ENCODE results near the gene DGKI.

DGKI gene

GRCh38 chr7:137636376-137636775, 210.4 kb downstream of the DGKI start:
- TF ChIP-seq EZH2phosphoT487 (IDR thresholded peaks at IDR 0.05; ENCODE audit: borderline replicate concordance, low read length) (no peak), CTCF (IDR thresholded peaks at IDR 0.05; ENCODE audit: low read depth, low read length, poor library complexity, severe bottlenecking) (no peak)
- Histone ChIP-seq H3K9me3 (ENCODE audit: control insufficient read depth, insufficient read depth, low read length) (no peaks in the 10 kb centered on the region), H3K4me2 (ENCODE audit: low read length) (no peak overlapping the region)

GRCh38 chr7:137635874-137636273, 210.9 kb downstream of the DGKI start:
- no peaks in the 10 kb centered on the region for H3K9me3 ChIP-seq (ENCODE audit: control insufficient read depth, insufficient read depth, low read length)
- no peaks in the 10 kb centered on the region for H4K20me1 ChIP-seq (ENCODE audit: control insufficient read depth, insufficient read depth, low read depth, low read length)
- H3K4me1 ChIP-seq (ENCODE audit: control insufficient read depth, low read length) = no peaks in the 10 kb centered on the region
- TF ChIP-seq EZH2phosphoT487 (IDR thresholded peaks at IDR 0.05; ENCODE audit: borderline replicate concordance, low read length) (no peak), CTCF (IDR thresholded peaks at IDR 0.05; ENCODE audit: low read depth, low read length, poor library complexity, severe bottlenecking) (no peak)
- H3K79me2 ChIP-seq (ENCODE audit: control insufficient read depth, low read length) = no peaks in the 10 kb centered on the region
- H3K4me3 ChIP-seq (ENCODE audit: low read length) = no peak overlapping the region
- no peaks in the 10 kb centered on the region for H3K36me3 ChIP-seq (ENCODE audit: control insufficient read depth, low read length)
- no peak overlapping the region for H3K4me2 ChIP-seq (ENCODE audit: low read length)
- no peaks in the 10 kb centered on the region for H3K27me3 ChIP-seq (ENCODE audit: control insufficient read depth, low read length)
- no peak overlapping the region for H3K27ac ChIP-seq (ENCODE audit: low read depth, low read length)
- H3F3A ChIP-seq (ENCODE audit: control insufficient read depth, insufficient read depth) = no peaks in the 10 kb centered on the region
- H3K9me2 ChIP-seq (replicated peaks; ENCODE audit: control insufficient read depth, low read length) = no peaks in the 10 kb centered on the region

More at GRCh38 chr7:137636376-137636775, 210.4 kb downstream of the DGKI start:
- H3K27me3 ChIP-seq (ENCODE audit: control insufficient read depth, low read length) = no peaks in the 10 kb centered on the region
- no peaks in the 10 kb centered on the region for H3K9me2 ChIP-seq (replicated peaks; ENCODE audit: control insufficient read depth, low read length)
- H3K36me3 ChIP-seq (ENCODE audit: control insufficient read depth, low read length) = no peaks in the 10 kb centered on the region
- H3K27ac ChIP-seq (ENCODE audit: low read depth, low read length) = no peak overlapping the region
- H3F3A ChIP-seq (ENCODE audit: control insufficient read depth, insufficient read depth) = no peaks in the 10 kb centered on the region
- H4K20me1 ChIP-seq (ENCODE audit: control insufficient read depth, insufficient read depth, low read depth, low read length) = no peaks in the 10 kb centered on the region
- no peaks in the 10 kb centered on the region for H3K79me2 ChIP-seq (ENCODE audit: control insufficient read depth, low read length)
- H3K4me3 ChIP-seq (ENCODE audit: low read length) = no peak overlapping the region
- no peaks in the 10 kb centered on the region for H3K4me1 ChIP-seq (ENCODE audit: control insufficient read depth, low read length)

- Histone ChIP-seq H3K9me3 (ENCODE audit: control insufficient read depth, insufficient read depth, low read length) (no peaks in the 10 kb centered on the region), H3F3A (ENCODE audit: control insufficient read depth, insufficient read depth) (no peaks in the 10 kb centered on the region), H3K36me3 (ENCODE audit: control insufficient read depth, low read length) (no peaks in the 10 kb centered on the region), H3K4me2 (ENCODE audit: low read length) (no peak overlapping the region), H4K20me1 (ENCODE audit: control insufficient read depth, insufficient read depth, low read depth, low read length) (no peaks in the 10 kb centered on the region), H3K79me2 (ENCODE audit: control insufficient read depth, low read length) (no peaks in the 10 kb centered on the region), H3K27me3 (ENCODE audit: control insufficient read depth, low read length) (no peaks in the 10 kb centered on the region), H3K4me3 (ENCODE audit: low read length) (no peak overlapping the region), H3K4me1 (ENCODE audit: control insufficient read depth, low read length) (no peaks in the 10 kb centered on the region), H3K27ac (ENCODE audit: low read depth, low read length) (no peak overlapping the region), H3K9me2 (replicated peaks; ENCODE audit: control insufficient read depth, low read length) (no peaks in the 10 kb centered on the region)
- TF ChIP-seq CTCF (IDR thresholded peaks at IDR 0.05; ENCODE audit: low read depth, low read length, poor library complexity, severe bottlenecking) = no peak
- no peak for TF ChIP-seq EZH2phosphoT487 (IDR thresholded peaks at IDR 0.05; ENCODE audit: borderline replicate concordance, low read length)
These were observed 211.6 kb downstream of the DGKI start for GRCh38 chr7:137635132-137635531.

GRCh38 chr7:137634356-137634755, 212.4 kb downstream of the DGKI start:
- no peaks in the 10 kb centered on the region for H3K36me3 ChIP-seq (ENCODE audit: control insufficient read depth, low read length)
- no peak overlapping the region for H3K27ac ChIP-seq (ENCODE audit: low read depth, low read length)
- no peaks in the 10 kb centered on the region for H3K79me2 ChIP-seq (ENCODE audit: control insufficient read depth, low read length)
- no peaks in the 10 kb centered on the region for H3K9me2 ChIP-seq (replicated peaks; ENCODE audit: control insufficient read depth, low read length)
- no peaks in the 10 kb centered on the region for H3K4me1 ChIP-seq (ENCODE audit: control insufficient read depth, low read length)
- no peaks in the 10 kb centered on the region for H3K27me3 ChIP-seq (ENCODE audit: control insufficient read depth, low read length)
- H3K9me3 ChIP-seq (ENCODE audit: control insufficient read depth, insufficient read depth, low read length) = no peaks in the 10 kb centered on the region
- no peaks in the 10 kb centered on the region for H3F3A ChIP-seq (ENCODE audit: control insufficient read depth, insufficient read depth)
- H3K4me2 ChIP-seq (ENCODE audit: low read length) = no peak overlapping the region
- H4K20me1 ChIP-seq (ENCODE audit: control insufficient read depth, insufficient read depth, low read depth, low read length) = no peaks in the 10 kb centered on the region
- no peak for TF ChIP-seq CTCF (IDR thresholded peaks at IDR 0.05; ENCODE audit: low read depth, low read length, poor library complexity, severe bottlenecking)
- no peak for TF ChIP-seq EZH2phosphoT487 (IDR thresholded peaks at IDR 0.05; ENCODE audit: borderline replicate concordance, low read length)
- H3K4me3 ChIP-seq (ENCODE audit: low read length) = no peak overlapping the region
